Ishikawa (cell line): ENCODE data around the gene PPP1R26.

Experiments
- CEBPB ChIP-seq: IDR thresholded peaks from 2 replicates; pipeline ENCODE4 v1.6.1; 2012
- CREB1 ChIP-seq: IDR thresholded peaks from 2 replicates; pipeline ENCODE4 v1.6.1; 2012; ENCODE audit warnings: low read depth
- EGR1 ChIP-seq: IDR thresholded peaks from 2 replicates; pipeline ENCODE4 v1.6.1; 2012
- EP300 ChIP-seq: IDR thresholded peaks from 2 replicates; pipeline ENCODE4 v1.6.1; 2012; ENCODE audit warnings: borderline replicate concordance
- FOXM1 ChIP-seq: IDR thresholded peaks from 2 replicates; pipeline ENCODE4 v1.6.1; 2012; ENCODE audit warnings: low read depth, borderline replicate concordance
- NFIC ChIP-seq: IDR thresholded peaks from 2 replicates; pipeline ENCODE4 v1.6.1; 2012
- RAD21 ChIP-seq: IDR thresholded peaks from 2 replicates; pipeline ENCODE4 v1.6.1; 2012; ENCODE audit warnings: low read depth
- TAF1 ChIP-seq: IDR thresholded peaks from 2 replicates; pipeline ENCODE4 v1.6.1; 2012; ENCODE audit warnings: low read depth, mild to moderate bottlenecking
- TCF12 ChIP-seq: IDR thresholded peaks from 2 replicates; pipeline ENCODE4 v1.6.1; 2012; ENCODE audit warnings: low read depth
- TEAD4 ChIP-seq: IDR thresholded peaks from 2 replicates; pipeline ENCODE4 v1.6.1; 2012
- YY1 ChIP-seq: IDR thresholded peaks from 2 replicates; pipeline ENCODE4 v1.6.1; 2012; ENCODE audit warnings: low read depth
- ZBTB7A ChIP-seq: IDR thresholded peaks from 2 replicates; pipeline ENCODE4 v1.6.1; 2012; ENCODE audit warnings: low read depth
- TF ChIP-seq, protein P1 (sequence below): IDR thresholded peaks from 2 replicates; pipeline ENCODE4 v1.6.1; 2012; ENCODE audit warnings: low read depth, mild to moderate bottlenecking
- TF ChIP-seq, protein P2 (sequence below): IDR thresholded peaks from 2 replicates; pipeline ENCODE4 v1.6.1; 2012
- TF ChIP-seq, protein P3 (sequence below): IDR thresholded peaks from 2 replicates; pipeline ENCODE4 v1.6.1; 2012

Gene PPP1R26

DNA sequence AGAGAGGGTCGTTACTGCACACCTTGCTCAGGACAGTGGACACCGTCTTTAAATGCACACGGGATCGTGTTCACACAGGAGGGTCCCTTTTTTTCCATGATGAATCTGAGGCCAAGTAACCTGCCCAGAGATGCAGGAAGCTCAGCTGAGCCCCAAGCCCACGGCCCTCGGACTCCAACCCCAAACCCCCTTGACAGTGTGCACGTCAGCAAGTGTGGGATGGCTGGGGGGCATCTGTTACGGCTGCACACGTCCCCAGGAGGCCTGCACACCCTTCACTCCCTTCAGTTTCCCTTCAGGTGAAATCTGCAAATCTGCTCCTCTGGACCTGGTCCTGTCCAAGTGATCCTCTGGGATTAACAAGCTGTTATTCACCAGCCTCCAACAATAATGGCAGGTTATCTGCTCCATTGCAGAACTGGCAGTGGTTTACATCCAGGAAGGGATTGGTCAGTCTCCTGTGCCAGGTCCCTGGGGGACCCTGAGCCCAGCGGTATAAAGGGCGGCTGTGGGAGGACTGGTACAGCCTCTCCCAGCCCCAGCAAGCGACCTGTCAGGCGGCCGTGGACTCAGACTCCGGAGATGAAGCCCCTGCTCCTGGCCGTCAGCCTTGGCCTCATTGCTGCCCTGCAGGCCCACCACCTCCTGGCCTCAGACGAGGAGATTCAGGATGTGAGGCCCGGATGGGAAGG is 41.5 kb downstream of the PPP1R26 start, which contains the start of gene LCN1:
TSS of gene LCN1 (plus strand) at position 525 of the 692 bp plus-strand sequence. CDS start at position 583, 58 bp downstream.
- TF ChIP-seq TEAD4 (no peak), CEBPB (no peak), TAF1 (no peak), TCF12 (no peak), YY1 (no peak), NFIC (no peak), CREB1 (no peak), FOXM1 (no peak), RAD21 (no peak), ZBTB7A (no peak), EP300 (no peak), EGR1 (no peak)
- TF ChIP-seq, protein P1, sequence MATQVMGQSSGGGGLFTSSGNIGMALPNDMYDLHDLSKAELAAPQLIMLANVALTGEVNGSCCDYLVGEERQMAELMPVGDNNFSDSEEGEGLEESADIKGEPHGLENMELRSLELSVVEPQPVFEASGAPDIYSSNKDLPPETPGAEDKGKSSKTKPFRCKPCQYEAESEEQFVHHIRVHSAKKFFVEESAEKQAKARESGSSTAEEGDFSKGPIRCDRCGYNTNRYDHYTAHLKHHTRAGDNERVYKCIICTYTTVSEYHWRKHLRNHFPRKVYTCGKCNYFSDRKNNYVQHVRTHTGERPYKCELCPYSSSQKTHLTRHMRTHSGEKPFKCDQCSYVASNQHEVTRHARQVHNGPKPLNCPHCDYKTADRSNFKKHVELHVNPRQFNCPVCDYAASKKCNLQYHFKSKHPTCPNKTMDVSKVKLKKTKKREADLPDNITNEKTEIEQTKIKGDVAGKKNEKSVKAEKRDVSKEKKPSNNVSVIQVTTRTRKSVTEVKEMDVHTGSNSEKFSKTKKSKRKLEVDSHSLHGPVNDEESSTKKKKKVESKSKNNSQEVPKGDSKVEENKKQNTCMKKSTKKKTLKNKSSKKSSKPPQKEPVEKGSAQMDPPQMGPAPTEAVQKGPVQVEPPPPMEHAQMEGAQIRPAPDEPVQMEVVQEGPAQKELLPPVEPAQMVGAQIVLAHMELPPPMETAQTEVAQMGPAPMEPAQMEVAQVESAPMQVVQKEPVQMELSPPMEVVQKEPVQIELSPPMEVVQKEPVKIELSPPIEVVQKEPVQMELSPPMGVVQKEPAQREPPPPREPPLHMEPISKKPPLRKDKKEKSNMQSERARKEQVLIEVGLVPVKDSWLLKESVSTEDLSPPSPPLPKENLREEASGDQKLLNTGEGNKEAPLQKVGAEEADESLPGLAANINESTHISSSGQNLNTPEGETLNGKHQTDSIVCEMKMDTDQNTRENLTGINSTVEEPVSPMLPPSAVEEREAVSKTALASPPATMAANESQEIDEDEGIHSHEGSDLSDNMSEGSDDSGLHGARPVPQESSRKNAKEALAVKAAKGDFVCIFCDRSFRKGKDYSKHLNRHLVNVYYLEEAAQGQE = no peak
- TF ChIP-seq, protein P2, sequence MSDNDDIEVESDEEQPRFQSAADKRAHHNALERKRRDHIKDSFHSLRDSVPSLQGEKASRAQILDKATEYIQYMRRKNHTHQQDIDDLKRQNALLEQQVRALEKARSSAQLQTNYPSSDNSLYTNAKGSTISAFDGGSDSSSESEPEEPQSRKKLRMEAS = no peak
- TF ChIP-seq, protein P3, sequence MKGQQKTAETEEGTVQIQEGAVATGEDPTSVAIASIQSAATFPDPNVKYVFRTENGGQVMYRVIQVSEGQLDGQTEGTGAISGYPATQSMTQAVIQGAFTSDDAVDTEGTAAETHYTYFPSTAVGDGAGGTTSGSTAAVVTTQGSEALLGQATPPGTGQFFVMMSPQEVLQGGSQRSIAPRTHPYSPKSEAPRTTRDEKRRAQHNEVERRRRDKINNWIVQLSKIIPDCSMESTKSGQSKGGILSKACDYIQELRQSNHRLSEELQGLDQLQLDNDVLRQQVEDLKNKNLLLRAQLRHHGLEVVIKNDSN = no peak

DNA sequence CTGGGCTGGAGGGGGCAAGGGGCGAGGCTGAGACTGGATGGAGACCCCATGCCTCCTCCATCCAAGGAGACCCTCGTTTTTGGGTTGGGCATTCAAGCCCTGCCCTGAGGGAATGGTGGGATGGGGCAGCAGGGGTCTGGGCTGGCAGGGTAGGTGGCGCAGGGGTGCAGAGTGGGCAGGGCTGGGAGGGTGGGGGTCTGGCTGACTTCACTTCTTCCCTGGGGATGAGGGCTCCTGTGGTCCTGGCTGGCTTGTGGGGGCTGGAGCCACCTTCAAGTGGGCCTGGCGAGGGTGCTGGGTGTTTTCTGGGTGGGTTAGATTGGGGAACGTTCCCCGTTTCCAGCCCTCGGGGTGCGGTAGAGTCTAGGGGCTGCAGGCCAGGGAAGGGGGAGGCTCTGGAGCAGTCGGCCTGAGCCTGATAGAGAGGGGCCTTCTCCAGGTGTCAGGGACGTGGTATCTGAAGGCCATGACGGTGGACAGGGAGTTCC is 42.1 kb downstream of the PPP1R26 start:
- no peak for TF ChIP-seq NFIC
- TF ChIP-seq, protein P1 = no peak
- TF ChIP-seq CEBPB = no peak
- no peak for TF ChIP-seq CREB1
- TF ChIP-seq TEAD4 = no peak
- TF ChIP-seq EGR1 = no peak
- TF ChIP-seq TCF12 = no peak
- TF ChIP-seq YY1 = no peak
- TF ChIP-seq, protein P3 = no peak
- TF ChIP-seq ZBTB7A = no peak
- TF ChIP-seq, protein P2 = no peak

DNA sequence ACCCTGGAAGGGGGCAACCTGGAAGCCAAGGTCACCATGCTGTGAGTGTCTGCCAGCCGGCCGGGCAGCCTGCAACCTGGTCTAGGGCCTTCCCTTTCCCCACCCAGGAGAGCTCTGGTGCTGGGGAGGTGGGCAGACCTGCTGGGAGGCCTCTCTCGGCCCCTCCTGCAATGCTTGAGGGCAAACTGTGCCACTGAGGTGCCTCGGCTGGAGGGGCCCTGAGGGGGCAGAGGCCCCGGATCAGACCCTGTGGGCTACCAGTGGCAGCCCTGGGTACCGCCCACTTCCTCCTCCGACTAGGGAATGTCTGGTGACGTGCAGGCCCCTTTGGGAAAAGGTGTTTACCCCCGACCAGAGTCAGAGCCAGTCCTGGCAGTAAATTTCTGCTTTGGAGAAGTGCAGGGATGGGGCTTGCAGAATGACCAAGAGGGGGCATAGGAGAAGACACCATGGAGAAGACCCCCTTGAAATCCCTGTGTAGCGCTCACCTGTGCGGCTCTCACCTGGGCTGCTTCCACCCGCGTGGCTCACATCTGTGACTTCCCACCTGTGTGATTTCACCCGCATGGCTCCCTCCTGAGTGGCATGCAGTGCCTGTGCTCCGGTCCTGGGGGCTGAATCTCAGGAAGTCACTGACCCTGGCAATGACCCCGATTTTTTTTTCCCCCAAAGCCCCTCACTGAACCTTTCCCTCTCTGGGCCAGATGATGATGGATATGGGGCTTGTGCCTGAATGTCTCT is 42.7 kb downstream of the PPP1R26 start:
- no peak for TF ChIP-seq EGR1
- no peak for TF ChIP-seq TCF12
- TF ChIP-seq CREB1 = no peak
- TF ChIP-seq TAF1 = no peak
- no peak for TF ChIP-seq EP300
- no peak for TF ChIP-seq FOXM1
- TF ChIP-seq RAD21 = no peak

DNA sequence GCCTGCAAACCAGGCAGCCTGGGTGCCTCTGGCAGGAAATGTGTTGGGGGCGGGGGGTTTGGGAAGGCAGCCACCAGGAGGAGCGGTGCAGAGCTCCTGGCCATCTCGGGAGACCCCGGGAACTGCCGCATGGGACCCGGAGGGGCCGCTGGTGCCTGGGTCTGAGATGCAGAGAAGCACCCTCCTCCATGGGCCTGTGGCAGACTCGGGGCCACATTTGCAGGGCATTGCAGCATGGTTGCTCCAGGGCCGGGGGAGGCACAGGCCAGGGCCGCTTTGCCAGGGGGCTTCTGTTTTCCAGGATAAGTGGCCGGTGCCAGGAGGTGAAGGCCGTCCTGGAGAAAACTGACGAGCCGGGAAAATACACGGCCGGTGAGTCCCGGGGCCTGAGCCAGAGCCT is 43.3 kb downstream of the PPP1R26 start:
- TF ChIP-seq ZBTB7A = no peak
- no peak for TF ChIP-seq EGR1
- no peak for TF ChIP-seq FOXM1
- TF ChIP-seq, protein P1 = no peak
- TF ChIP-seq, protein P2 = no peak
- no peak for TF ChIP-seq CREB1
- TF ChIP-seq, protein P3 = no peak
- TF ChIP-seq TCF12 = no peak
- no peak for TF ChIP-seq YY1
- TF ChIP-seq CEBPB = no peak
